ENCODE results near the gene OMG.
"Not testable (repeated sequence)": the region's sequence is repeated elsewhere in the genome, so short reads cannot be mapped to it uniquely, and the experiment has no call there.

OMG gene

DNA sequence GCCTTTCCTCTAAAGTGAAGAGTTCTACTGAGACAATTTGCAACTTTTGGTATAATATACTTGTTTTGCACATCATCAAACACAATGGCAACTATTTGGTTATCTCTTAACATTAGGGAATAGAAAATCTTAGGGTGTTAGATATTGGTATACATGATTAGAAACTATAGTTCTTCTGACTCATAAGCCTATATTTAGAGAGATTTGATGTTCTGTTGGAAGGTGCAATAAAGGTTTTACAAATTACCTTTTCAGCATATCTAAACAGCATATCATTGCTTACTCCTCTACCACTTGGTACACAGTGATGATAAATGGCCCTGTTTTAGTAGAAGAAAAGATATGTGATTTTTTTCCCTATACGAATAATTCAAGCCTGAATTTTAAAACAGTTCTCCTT lies 10.6 kb upstream of the OMG start:
- Histone ChIP-seq H3K4me1 (ENCODE audit: control insufficient read depth, insufficient read depth, low read length) (no peaks in the 10 kb centered on the region), H3K36me3 (ENCODE audit: control insufficient read depth, insufficient read depth, low read length) (no peaks in the 10 kb centered on the region), H3K9ac (ENCODE audit: low read depth, low read length) (no peak overlapping the region), H3K4me3 (ENCODE audit: low read depth, low read length) (no peak overlapping the region), H3K27ac (ENCODE audit: low read depth, low read length) (no peak overlapping the region), H3K27me3 (ENCODE audit: control insufficient read depth, insufficient read depth, low read length) (no peaks in the 10 kb centered on the region), H3K9me3 (ENCODE audit: control insufficient read depth, insufficient read depth, low read length) (no peaks in the 10 kb centered on the region)

DNA sequence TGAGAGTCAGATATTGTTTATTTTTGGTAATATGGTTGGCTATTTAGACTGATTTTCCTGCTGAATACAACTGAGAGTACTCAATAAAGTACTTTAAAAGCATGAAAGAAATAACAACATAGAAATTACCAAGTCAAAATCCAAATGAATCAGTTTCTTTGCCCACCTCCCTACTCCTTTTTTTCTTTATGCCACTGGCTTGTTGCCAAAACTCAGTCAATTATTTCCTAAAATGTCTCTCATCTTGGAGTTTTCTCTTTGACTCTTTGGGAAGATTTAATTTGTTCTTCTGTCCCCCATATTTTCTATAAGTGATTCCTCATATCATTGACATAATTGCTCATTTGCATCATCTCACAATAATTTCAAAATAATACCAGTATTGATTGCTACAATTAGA lies 2.6 kb upstream of the OMG start:
- Histone ChIP-seq H3K9ac (ENCODE audit: low read depth, low read length) (no peak overlapping the region), H3K4me1 (ENCODE audit: control insufficient read depth, insufficient read depth, low read length) (peaks cover 8% of the 10 kb centered on the region; the same call in 1 of the 2 replicates), H3K9me3 (ENCODE audit: control insufficient read depth, insufficient read depth, low read length) (no peaks in the 10 kb centered on the region), H3K36me3 (ENCODE audit: control insufficient read depth, insufficient read depth, low read length) (no peaks in the 10 kb centered on the region), H3K4me3 (ENCODE audit: low read depth, low read length) (no peak overlapping the region), H3K27me3 (ENCODE audit: control insufficient read depth, insufficient read depth, low read length) (no peaks in the 10 kb centered on the region), H3K27ac (ENCODE audit: low read depth, low read length) (no peak overlapping the region)

- Histone ChIP-seq H3K4me1 (ENCODE audit: control insufficient read depth, insufficient read depth, low read length) (peaks cover 8% of the 10 kb centered on the region; the same call in 1 of the 2 replicates), H3K4me3 (ENCODE audit: low read depth, low read length) (no peak overlapping the region), H3K9ac (ENCODE audit: low read depth, low read length) (no peak overlapping the region), H3K27me3 (ENCODE audit: control insufficient read depth, insufficient read depth, low read length) (no peaks in the 10 kb centered on the region), H3K27ac (ENCODE audit: low read depth, low read length) (no peak overlapping the region), H3K36me3 (ENCODE audit: control insufficient read depth, insufficient read depth, low read length) (no peaks in the 10 kb centered on the region), H3K9me3 (ENCODE audit: control insufficient read depth, insufficient read depth, low read length) (no peaks in the 10 kb centered on the region)
These were observed 897 bp downstream of the OMG start for GRCh38 chr17:31296142-31296541.

DNA sequence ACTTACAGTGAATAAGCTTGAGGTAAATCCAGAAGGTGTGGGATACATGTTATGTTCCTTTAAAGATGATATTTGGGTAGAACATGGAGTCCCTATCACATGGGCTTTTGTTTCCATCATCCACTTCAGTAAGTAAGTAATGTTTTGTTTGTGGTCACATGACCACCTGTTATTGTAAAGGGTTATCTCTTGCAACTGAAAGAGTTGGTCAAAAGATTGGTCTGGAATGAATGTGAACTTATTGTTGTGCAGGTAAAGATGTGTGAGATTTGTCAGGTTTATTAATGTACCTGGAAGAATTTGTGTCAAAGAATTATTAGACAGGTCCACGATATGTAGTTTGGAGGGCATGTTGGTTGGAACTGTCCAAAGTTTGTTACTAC lies 1.6 kb downstream of the OMG start:
- Histone ChIP-seq H3K4me1 (ENCODE audit: control insufficient read depth, insufficient read depth, low read length) (peaks cover 8% of the 10 kb centered on the region; the same call in 1 of the 2 replicates), H3K27me3 (ENCODE audit: control insufficient read depth, insufficient read depth, low read length) (no peaks in the 10 kb centered on the region), H3K9me3 (ENCODE audit: control insufficient read depth, insufficient read depth, low read length) (no peaks in the 10 kb centered on the region)

DNA sequence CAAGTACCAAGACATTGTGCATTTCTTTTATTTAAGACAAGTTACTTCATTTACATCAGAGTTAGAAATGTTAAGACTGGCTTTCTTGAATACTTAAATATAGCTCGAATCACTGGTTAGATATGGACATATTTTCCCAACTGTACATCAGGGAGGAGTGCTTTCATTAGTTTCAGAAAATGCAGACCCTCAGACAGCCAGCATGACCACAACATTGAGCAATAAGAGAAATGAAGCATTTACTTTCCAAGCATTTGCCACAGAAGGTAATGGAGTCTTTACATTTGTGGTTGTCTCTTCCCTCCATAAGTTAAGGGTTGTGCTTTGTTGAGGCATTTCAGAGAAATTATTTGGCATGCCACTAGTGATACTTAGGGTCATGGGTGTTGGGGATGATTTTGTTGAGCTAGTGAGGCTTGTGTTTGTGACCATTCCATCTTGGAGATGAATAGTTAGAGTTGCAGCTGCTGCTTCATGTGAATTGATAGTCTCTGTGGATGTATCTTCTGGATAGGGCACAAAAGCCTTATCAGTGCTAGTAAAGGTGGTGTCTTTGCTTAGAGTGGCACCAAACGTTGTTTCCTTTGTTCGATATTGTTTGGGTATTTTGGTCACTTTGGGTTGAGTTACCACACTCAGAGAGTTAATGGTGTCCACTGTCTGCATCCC lies 2.1 kb downstream of the OMG start:
- no peak overlapping the region for H3K27ac ChIP-seq (ENCODE audit: low read depth, low read length)
- no peaks in the 10 kb centered on the region for H3K27me3 ChIP-seq (ENCODE audit: control insufficient read depth, insufficient read depth, low read length)
- no peak overlapping the region for H3K4me3 ChIP-seq (ENCODE audit: low read depth, low read length)
- H3K9ac ChIP-seq (ENCODE audit: low read depth, low read length): no peak overlapping the region
- H3K9me3 ChIP-seq (ENCODE audit: control insufficient read depth, insufficient read depth, low read length): no peaks in the 10 kb centered on the region
- peaks cover 8% of the 10 kb centered on the region; the same call in 1 of the 2 replicates for H3K4me1 ChIP-seq (ENCODE audit: control insufficient read depth, insufficient read depth, low read length)
- no peaks in the 10 kb centered on the region for H3K36me3 ChIP-seq (ENCODE audit: control insufficient read depth, insufficient read depth, low read length)

More for the DNA sequence above, 1.6 kb downstream of the OMG start:
- H3K4me3 ChIP-seq (ENCODE audit: low read depth, low read length): no peak overlapping the region
- H3K36me3 ChIP-seq (ENCODE audit: control insufficient read depth, insufficient read depth, low read length): no peaks in the 10 kb centered on the region
- no peak overlapping the region for H3K27ac ChIP-seq (ENCODE audit: low read depth, low read length)
- H3K9ac ChIP-seq (ENCODE audit: low read depth, low read length): no peak overlapping the region

GRCh38 chr17:31294231-31294630 lies 2.8 kb downstream of the OMG start:
- no peak overlapping the region for H3K9ac ChIP-seq (ENCODE audit: low read depth, low read length)
- H3K27ac ChIP-seq (ENCODE audit: low read depth, low read length): no peak overlapping the region
- H3K27me3 ChIP-seq (ENCODE audit: control insufficient read depth, insufficient read depth, low read length): no peaks in the 10 kb centered on the region

DNA sequence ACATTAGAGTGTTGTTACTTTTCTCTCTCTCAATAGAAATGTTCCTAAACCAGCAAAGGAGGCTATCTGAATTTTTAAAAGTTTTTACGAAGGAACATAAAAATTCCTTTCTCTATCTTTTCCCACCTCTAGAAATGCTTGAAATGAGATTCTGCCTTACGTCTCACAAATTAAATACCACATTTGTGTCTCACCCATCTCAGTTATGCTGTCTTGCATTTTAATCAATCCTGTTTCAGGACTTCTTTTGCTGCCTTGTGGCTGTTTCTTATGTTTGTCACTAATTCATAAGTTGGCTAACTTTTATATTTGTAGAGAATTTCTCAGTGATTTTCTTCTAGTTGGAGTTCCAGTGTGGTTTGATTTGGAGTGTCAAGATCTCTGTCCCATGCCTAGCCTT lies 3.5 kb downstream of the OMG start:
- H3K27ac ChIP-seq (ENCODE audit: low read depth, low read length): no peak overlapping the region
- no peak overlapping the region for H3K4me3 ChIP-seq (ENCODE audit: low read depth, low read length)
- peaks cover 8% of the 10 kb centered on the region; the same call in 1 of the 2 replicates for H3K4me1 ChIP-seq (ENCODE audit: control insufficient read depth, insufficient read depth, low read length)
- H3K9me3 ChIP-seq (ENCODE audit: control insufficient read depth, insufficient read depth, low read length): no peaks in the 10 kb centered on the region
- no peaks in the 10 kb centered on the region for H3K27me3 ChIP-seq (ENCODE audit: control insufficient read depth, insufficient read depth, low read length)
- no peaks in the 10 kb centered on the region for H3K36me3 ChIP-seq (ENCODE audit: control insufficient read depth, insufficient read depth, low read length)
- H3K9ac ChIP-seq (ENCODE audit: low read depth, low read length): no peak overlapping the region

More at GRCh38 chr17:31294231-31294630, 2.8 kb downstream of the OMG start:
- peaks cover 8% of the 10 kb centered on the region; the same call in 1 of the 2 replicates for H3K4me1 ChIP-seq (ENCODE audit: control insufficient read depth, insufficient read depth, low read length)
- H3K9me3 ChIP-seq (ENCODE audit: control insufficient read depth, insufficient read depth, low read length): no peaks in the 10 kb centered on the region
- no peaks in the 10 kb centered on the region for H3K36me3 ChIP-seq (ENCODE audit: control insufficient read depth, insufficient read depth, low read length)
- H3K4me3 ChIP-seq (ENCODE audit: low read depth, low read length): no peak overlapping the region

DNA sequence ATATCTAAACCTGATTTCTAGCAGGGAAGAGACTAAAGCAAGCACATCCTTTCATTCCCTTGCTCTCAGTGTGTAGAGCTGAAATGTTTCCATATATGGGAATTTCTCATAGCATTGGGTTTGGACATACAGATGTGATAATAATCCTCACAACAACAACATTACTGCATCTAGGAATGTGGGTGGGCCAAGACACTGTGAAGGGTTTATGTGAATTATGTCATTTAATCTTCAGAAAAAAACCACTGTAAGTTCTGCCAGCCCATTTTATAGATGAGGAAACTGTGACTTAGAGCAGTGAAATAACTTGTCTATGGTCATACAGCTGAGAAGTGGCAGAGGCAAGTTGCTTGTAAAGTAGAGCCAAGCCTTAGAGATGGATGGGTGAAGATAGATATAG lies 5.2 kb downstream of the OMG start:
- H3K27me3 ChIP-seq (ENCODE audit: control insufficient read depth, insufficient read depth, low read length): no peaks in the 10 kb centered on the region
- H3K4me3 ChIP-seq (ENCODE audit: low read depth, low read length): no peak overlapping the region
- H3K36me3 ChIP-seq (ENCODE audit: control insufficient read depth, insufficient read depth, low read length): no peaks in the 10 kb centered on the region
- H3K9me3 ChIP-seq (ENCODE audit: control insufficient read depth, insufficient read depth, low read length): no peaks in the 10 kb centered on the region
- H3K27ac ChIP-seq (ENCODE audit: low read depth, low read length): no peak overlapping the region
- no peak overlapping the region for H3K9ac ChIP-seq (ENCODE audit: low read depth, low read length)
- peaks cover 8% of the 10 kb centered on the region; the same call in 1 of the 2 replicates for H3K4me1 ChIP-seq (ENCODE audit: control insufficient read depth, insufficient read depth, low read length)

DNA sequence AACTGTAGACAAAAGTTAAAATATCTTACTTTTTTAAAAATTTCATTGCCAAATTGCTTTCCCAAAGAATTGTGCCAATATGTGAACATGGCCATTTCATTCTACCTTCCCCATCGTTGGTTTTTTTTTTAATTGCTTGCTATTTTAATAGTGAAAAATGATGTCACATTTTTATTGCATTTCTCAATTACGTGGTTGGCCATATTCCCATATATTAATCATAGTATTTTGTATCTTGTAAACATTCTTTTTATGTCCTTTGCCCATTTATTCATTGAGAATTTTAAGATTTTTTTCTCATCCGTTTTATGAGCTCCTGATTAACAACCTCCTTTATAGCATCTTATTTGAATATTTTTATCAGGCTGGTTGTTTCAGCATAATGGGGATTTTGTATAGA lies 7.2 kb downstream of the OMG start:
- Histone ChIP-seq H3K36me3 (ENCODE audit: control insufficient read depth, insufficient read depth, low read length) (no peaks in the 10 kb centered on the region), H3K9me3 (ENCODE audit: control insufficient read depth, insufficient read depth, low read length) (no peaks in the 10 kb centered on the region), H3K9ac (ENCODE audit: low read depth, low read length) (no peak overlapping the region), H3K27me3 (ENCODE audit: control insufficient read depth, insufficient read depth, low read length) (no peaks in the 10 kb centered on the region), H3K4me3 (ENCODE audit: low read depth, low read length) (no peak overlapping the region), H3K4me1 (ENCODE audit: control insufficient read depth, insufficient read depth, low read length) (no peaks in the 10 kb centered on the region), H3K27ac (ENCODE audit: low read depth, low read length) (no peak overlapping the region)

- not testable (repeated sequence) for H3K9me3 ChIP-seq (ENCODE audit: control insufficient read depth, insufficient read depth, low read length); H3K27me3 ChIP-seq (ENCODE audit: control insufficient read depth, insufficient read depth, low read length); H3K36me3 ChIP-seq (ENCODE audit: control insufficient read depth, insufficient read depth, low read length); H3K9ac ChIP-seq (ENCODE audit: low read depth, low read length); H3K4me1 ChIP-seq (ENCODE audit: control insufficient read depth, insufficient read depth, low read length); H3K4me3 ChIP-seq (ENCODE audit: low read depth, low read length); H3K27ac ChIP-seq (ENCODE audit: low read depth, low read length)
These were observed 9.1 kb downstream of the OMG start for GRCh38 chr17:31287932-31288331.

GRCh38 chr17:31286587-31286986 lies 10.5 kb downstream of the OMG start:
- H3K27me3 ChIP-seq (ENCODE audit: control insufficient read depth, insufficient read depth, low read length): no peaks in the 10 kb centered on the region
- H3K4me1 ChIP-seq (ENCODE audit: control insufficient read depth, insufficient read depth, low read length): no peaks in the 10 kb centered on the region
- H3K36me3 ChIP-seq (ENCODE audit: control insufficient read depth, insufficient read depth, low read length): no peaks in the 10 kb centered on the region
- H3K4me3 ChIP-seq (ENCODE audit: low read depth, low read length): no peak overlapping the region
- no peak overlapping the region for H3K27ac ChIP-seq (ENCODE audit: low read depth, low read length)
- H3K9ac ChIP-seq (ENCODE audit: low read depth, low read length): no peak overlapping the region
- no peaks in the 10 kb centered on the region for H3K9me3 ChIP-seq (ENCODE audit: control insufficient read depth, insufficient read depth, low read length)

Measured in HUES48 (cell line).